GM23338 (cell line): Measurements from ENCODE around the gene CYSTM1.

Experiments
- CREB1 ChIP-seq: fragments of 250-450 bp; sonication (Bioruptor Pico); IDR thresholded peaks from 2 replicates; pipeline ENCODE4 v1.5.0; 2020; ENCODE audit warnings: low read depth, mild to moderate bottlenecking, moderate library complexity
- EZH2 ChIP-seq: fragments of 200-600 bp; sonication (generic); IDR thresholded peaks from one replicate; pipeline ENCODE4 v1.8.0; 2017; ENCODE audit warnings: antibody characterized with exemption, mild to moderate bottlenecking, low read depth; ENCODE audit not compliant: unreplicated experiment
- EZH2phosphoT487 ChIP-seq: fragments of 200-600 bp; sonication (generic); IDR thresholded peaks from one replicate; pipeline ENCODE4 v1.8.1; 2018; ENCODE audit warnings: antibody characterized with exemption; ENCODE audit not compliant: unreplicated experiment
- ZNF331 ChIP-seq: fragments of 250-450 bp; sonication (Bioruptor Pico); IDR thresholded peaks from 2 replicates; pipeline ENCODE4 v1.5.0; 2020; ENCODE audit warnings: low read depth, mild to moderate bottlenecking, moderate library complexity
- TF ChIP-seq, protein P1 (sequence below), 2 experiments: fragments of 200-600 bp in 1 of 2; sonication (generic) in 1 of 2; conservative IDR thresholded peaks; 2 replicates each; pipeline versions ENCODE4 v1.5.1 to v1.6.1; 2016 to 2017; ENCODE audit warnings: antibody characterized with exemption in 2 of 2, low read depth in 2 of 2, mild to moderate bottlenecking in 2 of 2, moderate library complexity in 1 of 2
- TF ChIP-seq, protein P2 (sequence below): IDR thresholded peaks from one replicate; pipeline ENCODE4 v1.6.1; 2018; ENCODE audit warnings: antibody characterized with exemption; ENCODE audit not compliant: unreplicated experiment

DNA sequence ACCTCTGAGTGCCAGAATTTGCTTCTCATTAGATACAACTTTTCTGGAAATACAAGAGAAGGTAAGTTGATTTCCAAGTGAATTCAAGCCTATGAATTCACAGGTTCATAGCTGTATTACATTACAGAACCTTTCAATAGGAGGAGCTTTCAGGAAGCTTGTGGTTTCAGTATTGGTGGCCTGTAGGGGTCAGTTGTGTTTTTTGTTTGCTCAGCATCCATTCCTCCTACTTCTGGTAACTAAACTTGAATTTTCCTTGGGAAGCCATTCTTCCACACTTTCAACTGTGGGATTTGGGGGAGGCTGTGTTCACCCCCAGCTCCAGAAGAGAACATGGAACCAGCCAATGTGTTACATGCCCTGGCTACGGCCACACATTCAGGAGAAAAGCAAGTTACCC lies 5.6 kb upstream of the CYSTM1 start:
- TF ChIP-seq, protein P1, sequence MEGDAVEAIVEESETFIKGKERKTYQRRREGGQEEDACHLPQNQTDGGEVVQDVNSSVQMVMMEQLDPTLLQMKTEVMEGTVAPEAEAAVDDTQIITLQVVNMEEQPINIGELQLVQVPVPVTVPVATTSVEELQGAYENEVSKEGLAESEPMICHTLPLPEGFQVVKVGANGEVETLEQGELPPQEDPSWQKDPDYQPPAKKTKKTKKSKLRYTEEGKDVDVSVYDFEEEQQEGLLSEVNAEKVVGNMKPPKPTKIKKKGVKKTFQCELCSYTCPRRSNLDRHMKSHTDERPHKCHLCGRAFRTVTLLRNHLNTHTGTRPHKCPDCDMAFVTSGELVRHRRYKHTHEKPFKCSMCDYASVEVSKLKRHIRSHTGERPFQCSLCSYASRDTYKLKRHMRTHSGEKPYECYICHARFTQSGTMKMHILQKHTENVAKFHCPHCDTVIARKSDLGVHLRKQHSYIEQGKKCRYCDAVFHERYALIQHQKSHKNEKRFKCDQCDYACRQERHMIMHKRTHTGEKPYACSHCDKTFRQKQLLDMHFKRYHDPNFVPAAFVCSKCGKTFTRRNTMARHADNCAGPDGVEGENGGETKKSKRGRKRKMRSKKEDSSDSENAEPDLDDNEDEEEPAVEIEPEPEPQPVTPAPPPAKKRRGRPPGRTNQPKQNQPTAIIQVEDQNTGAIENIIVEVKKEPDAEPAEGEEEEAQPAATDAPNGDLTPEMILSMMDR (conservative IDR thresholded peaks at IDR 0.05; ENCODE audit: low read depth in 2 of 2) = peak; percentile 42 to 53
- TF ChIP-seq EZH2 (no peak), CREB1 (CRISPR knock-in tag) (no peak), EZH2phosphoT487 (no peak), ZNF331 (CRISPR knock-in tag) (no peak)
- TF ChIP-seq, protein P2, sequence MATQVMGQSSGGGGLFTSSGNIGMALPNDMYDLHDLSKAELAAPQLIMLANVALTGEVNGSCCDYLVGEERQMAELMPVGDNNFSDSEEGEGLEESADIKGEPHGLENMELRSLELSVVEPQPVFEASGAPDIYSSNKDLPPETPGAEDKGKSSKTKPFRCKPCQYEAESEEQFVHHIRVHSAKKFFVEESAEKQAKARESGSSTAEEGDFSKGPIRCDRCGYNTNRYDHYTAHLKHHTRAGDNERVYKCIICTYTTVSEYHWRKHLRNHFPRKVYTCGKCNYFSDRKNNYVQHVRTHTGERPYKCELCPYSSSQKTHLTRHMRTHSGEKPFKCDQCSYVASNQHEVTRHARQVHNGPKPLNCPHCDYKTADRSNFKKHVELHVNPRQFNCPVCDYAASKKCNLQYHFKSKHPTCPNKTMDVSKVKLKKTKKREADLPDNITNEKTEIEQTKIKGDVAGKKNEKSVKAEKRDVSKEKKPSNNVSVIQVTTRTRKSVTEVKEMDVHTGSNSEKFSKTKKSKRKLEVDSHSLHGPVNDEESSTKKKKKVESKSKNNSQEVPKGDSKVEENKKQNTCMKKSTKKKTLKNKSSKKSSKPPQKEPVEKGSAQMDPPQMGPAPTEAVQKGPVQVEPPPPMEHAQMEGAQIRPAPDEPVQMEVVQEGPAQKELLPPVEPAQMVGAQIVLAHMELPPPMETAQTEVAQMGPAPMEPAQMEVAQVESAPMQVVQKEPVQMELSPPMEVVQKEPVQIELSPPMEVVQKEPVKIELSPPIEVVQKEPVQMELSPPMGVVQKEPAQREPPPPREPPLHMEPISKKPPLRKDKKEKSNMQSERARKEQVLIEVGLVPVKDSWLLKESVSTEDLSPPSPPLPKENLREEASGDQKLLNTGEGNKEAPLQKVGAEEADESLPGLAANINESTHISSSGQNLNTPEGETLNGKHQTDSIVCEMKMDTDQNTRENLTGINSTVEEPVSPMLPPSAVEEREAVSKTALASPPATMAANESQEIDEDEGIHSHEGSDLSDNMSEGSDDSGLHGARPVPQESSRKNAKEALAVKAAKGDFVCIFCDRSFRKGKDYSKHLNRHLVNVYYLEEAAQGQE = no peak
